ENCODE results near the gene PTPRM. TPM values are rescaled to one million over a fixed set of nuclear protein-coding genes. Genes with fewer than 3 reads are reported as not detected.

The PTPRM gene
- total and polyA plus RNA-seq, 4 donors = 9.2 to 23.0 (median 12.7) TPM

DNA sequence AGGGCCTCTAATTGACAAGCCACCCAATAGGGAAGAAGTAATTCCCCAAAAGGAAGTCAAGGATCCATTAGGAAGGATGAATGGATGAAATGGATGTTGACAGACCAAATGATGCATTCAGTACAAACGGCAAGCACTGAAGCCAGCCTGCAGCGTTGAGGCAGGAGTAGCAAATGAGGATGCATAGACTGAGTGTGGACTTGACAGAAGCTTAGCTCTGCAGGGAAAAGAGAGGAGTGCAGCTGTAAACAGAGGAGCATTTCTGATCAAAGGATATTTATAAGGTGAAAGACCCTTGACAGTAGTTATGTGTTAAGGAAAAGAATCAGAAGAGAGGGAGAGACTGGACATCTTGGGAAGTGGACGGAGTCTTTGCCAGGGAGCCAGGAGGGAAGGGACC is 788.9 kb downstream of the PTPRM start:
- WGBS = 81% methylated on average over 3 of the region's 3 CpGs
- no peaks in the 10 kb centered on the region for H3K4me1 ChIP-seq (ENCODE audit: control insufficient read depth in 4 of 4, insufficient read depth in 4 of 4, low read length in 3 of 4)

DNA sequence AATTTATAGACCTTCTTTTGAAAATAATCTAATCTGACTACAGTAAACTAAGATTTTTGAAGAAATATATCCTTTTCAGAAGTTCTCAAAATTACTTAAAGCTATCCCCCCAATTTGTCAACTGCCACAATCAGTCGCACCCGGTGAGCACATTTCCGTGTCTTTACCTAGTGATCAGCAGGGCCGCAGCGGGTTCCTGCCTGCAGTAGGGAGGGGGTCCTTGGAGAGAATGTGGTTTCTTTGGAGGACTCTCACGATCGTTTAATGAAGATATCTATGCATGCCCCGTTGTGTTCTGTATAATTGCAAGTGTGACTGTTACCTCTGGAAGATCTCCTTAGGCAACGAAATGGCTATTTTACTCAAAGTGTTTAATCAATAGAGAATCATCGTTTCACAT is 790.2 kb downstream of the PTPRM start:
- H3K4me1 ChIP-seq (ENCODE audit: control insufficient read depth in 4 of 4, insufficient read depth in 4 of 4, low read length in 3 of 4) = no peaks in the 10 kb centered on the region
- H3K27ac ChIP-seq (ENCODE audit: low read depth in 1 of 2, low read length in 2 of 2) = no peak overlapping the region
- TF ChIP-seq NR2F2 (IDR thresholded peaks at IDR 0.05) (no peak), GABPA (IDR thresholded peaks at IDR 0.05 in 1 of 2, conservative IDR thresholded peaks at IDR 0.05 in 1 of 2) (no peak), RAD21 (IDR thresholded peaks at IDR 0.05) (no peak), SP1 (IDR thresholded peaks at IDR 0.05) (no peak), EGR1 (IDR thresholded peaks at IDR 0.05; ENCODE audit: low read depth in 2 of 2) (no peak)
- TF ChIP-seq, protein P1, sequence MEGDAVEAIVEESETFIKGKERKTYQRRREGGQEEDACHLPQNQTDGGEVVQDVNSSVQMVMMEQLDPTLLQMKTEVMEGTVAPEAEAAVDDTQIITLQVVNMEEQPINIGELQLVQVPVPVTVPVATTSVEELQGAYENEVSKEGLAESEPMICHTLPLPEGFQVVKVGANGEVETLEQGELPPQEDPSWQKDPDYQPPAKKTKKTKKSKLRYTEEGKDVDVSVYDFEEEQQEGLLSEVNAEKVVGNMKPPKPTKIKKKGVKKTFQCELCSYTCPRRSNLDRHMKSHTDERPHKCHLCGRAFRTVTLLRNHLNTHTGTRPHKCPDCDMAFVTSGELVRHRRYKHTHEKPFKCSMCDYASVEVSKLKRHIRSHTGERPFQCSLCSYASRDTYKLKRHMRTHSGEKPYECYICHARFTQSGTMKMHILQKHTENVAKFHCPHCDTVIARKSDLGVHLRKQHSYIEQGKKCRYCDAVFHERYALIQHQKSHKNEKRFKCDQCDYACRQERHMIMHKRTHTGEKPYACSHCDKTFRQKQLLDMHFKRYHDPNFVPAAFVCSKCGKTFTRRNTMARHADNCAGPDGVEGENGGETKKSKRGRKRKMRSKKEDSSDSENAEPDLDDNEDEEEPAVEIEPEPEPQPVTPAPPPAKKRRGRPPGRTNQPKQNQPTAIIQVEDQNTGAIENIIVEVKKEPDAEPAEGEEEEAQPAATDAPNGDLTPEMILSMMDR (IDR thresholded peaks at IDR 0.05; ENCODE audit: low read depth, low read length, missing input control) = no peak
- TF ChIP-seq, protein P2, sequence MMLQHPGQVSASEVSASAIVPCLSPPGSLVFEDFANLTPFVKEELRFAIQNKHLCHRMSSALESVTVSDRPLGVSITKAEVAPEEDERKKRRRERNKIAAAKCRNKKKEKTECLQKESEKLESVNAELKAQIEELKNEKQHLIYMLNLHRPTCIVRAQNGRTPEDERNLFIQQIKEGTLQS (IDR thresholded peaks at IDR 0.05) = no peak
- TF ChIP-seq, protein P3, sequence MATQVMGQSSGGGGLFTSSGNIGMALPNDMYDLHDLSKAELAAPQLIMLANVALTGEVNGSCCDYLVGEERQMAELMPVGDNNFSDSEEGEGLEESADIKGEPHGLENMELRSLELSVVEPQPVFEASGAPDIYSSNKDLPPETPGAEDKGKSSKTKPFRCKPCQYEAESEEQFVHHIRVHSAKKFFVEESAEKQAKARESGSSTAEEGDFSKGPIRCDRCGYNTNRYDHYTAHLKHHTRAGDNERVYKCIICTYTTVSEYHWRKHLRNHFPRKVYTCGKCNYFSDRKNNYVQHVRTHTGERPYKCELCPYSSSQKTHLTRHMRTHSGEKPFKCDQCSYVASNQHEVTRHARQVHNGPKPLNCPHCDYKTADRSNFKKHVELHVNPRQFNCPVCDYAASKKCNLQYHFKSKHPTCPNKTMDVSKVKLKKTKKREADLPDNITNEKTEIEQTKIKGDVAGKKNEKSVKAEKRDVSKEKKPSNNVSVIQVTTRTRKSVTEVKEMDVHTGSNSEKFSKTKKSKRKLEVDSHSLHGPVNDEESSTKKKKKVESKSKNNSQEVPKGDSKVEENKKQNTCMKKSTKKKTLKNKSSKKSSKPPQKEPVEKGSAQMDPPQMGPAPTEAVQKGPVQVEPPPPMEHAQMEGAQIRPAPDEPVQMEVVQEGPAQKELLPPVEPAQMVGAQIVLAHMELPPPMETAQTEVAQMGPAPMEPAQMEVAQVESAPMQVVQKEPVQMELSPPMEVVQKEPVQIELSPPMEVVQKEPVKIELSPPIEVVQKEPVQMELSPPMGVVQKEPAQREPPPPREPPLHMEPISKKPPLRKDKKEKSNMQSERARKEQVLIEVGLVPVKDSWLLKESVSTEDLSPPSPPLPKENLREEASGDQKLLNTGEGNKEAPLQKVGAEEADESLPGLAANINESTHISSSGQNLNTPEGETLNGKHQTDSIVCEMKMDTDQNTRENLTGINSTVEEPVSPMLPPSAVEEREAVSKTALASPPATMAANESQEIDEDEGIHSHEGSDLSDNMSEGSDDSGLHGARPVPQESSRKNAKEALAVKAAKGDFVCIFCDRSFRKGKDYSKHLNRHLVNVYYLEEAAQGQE (IDR thresholded peaks at IDR 0.05) = no peak
- no peaks in the 10 kb centered on the region for H3K9me3 ChIP-seq (ENCODE audit: control insufficient read depth in 4 of 4, low read length in 3 of 4)
- whole genome bisulfite sequencing = 92% methylated on average over 10 of the region's 10 CpGs
- no peaks in the 10 kb centered on the region for H3K27me3 ChIP-seq (ENCODE audit: control insufficient read depth in 4 of 4, insufficient read depth in 4 of 4, low read length in 3 of 4)
- no peak for DNase-seq (ENCODE audit: low spot score)
- H3K4me3 ChIP-seq (ENCODE audit: low read depth in 1 of 3, low read length in 3 of 3) = no peak overlapping the region
- no peak overlapping the region for H3K9ac ChIP-seq (ENCODE audit: low read depth in 1 of 2, low read length in 2 of 2)
- no peaks in the 10 kb centered on the region for H3K36me3 ChIP-seq (ENCODE audit: control insufficient read depth in 4 of 4, insufficient read depth in 3 of 4, low read depth in 1 of 4, low read length in 3 of 4)

More for the DNA sequence above, 788.9 kb downstream of the PTPRM start:
- no peak overlapping the region for H3K4me3 ChIP-seq (ENCODE audit: low read depth in 1 of 3, low read length in 3 of 3)
- no peaks in the 10 kb centered on the region for H3K9me3 ChIP-seq (ENCODE audit: control insufficient read depth in 4 of 4, low read length in 3 of 4)
- H3K9ac ChIP-seq (ENCODE audit: low read depth in 1 of 2, low read length in 2 of 2) = no peak overlapping the region
- no peak overlapping the region for H3K27ac ChIP-seq (ENCODE audit: low read depth in 1 of 2, low read length in 2 of 2)
- DNase-seq (ENCODE audit: low spot score) = no peak
- no peaks in the 10 kb centered on the region for H3K36me3 ChIP-seq (ENCODE audit: control insufficient read depth in 4 of 4, insufficient read depth in 3 of 4, low read depth in 1 of 4, low read length in 3 of 4)
- TF ChIP-seq, protein P2 (IDR thresholded peaks at IDR 0.05) = no peak
- TF ChIP-seq TAF1 (conservative IDR thresholded peaks at IDR 0.05) (no peak), HNF4G (IDR thresholded peaks at IDR 0.05) (no peak), RAD21 (IDR thresholded peaks at IDR 0.05) (no peak), FOXA2 (IDR thresholded peaks at IDR 0.05) (no peak), JUND (IDR thresholded peaks at IDR 0.05) (no peak), HNF4A (conservative IDR thresholded peaks at IDR 0.05) (no peak), SP1 (IDR thresholded peaks at IDR 0.05) (no peak), EGR1 (IDR thresholded peaks at IDR 0.05; ENCODE audit: low read depth in 2 of 2) (no peak), NR2F2 (IDR thresholded peaks at IDR 0.05) (no peak), YY1 (IDR thresholded peaks at IDR 0.05) (no peak)
- TF ChIP-seq, protein P4, sequence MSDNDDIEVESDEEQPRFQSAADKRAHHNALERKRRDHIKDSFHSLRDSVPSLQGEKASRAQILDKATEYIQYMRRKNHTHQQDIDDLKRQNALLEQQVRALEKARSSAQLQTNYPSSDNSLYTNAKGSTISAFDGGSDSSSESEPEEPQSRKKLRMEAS (IDR thresholded peaks at IDR 0.05) = no peak
- TF ChIP-seq, protein P5, sequence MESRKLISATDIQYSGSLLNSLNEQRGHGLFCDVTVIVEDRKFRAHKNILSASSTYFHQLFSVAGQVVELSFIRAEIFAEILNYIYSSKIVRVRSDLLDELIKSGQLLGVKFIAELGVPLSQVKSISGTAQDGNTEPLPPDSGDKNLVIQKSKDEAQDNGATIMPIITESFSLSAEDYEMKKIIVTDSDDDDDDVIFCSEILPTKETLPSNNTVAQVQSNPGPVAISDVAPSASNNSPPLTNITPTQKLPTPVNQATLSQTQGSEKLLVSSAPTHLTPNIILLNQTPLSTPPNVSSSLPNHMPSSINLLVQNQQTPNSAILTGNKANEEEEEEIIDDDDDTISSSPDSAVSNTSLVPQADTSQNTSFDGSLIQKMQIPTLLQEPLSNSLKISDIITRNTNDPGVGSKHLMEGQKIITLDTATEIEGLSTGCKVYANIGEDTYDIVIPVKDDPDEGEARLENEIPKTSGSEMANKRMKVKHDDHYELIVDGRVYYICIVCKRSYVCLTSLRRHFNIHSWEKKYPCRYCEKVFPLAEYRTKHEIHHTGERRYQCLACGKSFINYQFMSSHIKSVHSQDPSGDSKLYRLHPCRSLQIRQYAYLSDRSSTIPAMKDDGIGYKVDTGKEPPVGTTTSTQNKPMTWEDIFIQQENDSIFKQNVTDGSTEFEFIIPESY (IDR thresholded peaks at IDR 0.05) = no peak
- TF ChIP-seq, protein P3 (IDR thresholded peaks at IDR 0.05) = no peak
- H3K27me3 ChIP-seq (ENCODE audit: control insufficient read depth in 4 of 4, insufficient read depth in 4 of 4, low read length in 3 of 4) = no peaks in the 10 kb centered on the region
